Vagina (tissue), 2 donors: ENCODE results near the gene CRYGC.

Source experiments
- POLR2A ChIP-seq, 2 donors: fragments of 450-650 bp; IDR thresholded peaks; one replicate each; pipeline ENCODE4 v1.6.1; 2017; ENCODE audit warnings: antibody characterized with exemption in 2 of 2, mild to moderate bottlenecking in 2 of 2, moderate library complexity in 2 of 2
- POLR2AphosphoS5 ChIP-seq, 2 donors: sonication (generic); formaldehyde crosslinking; IDR thresholded peaks; one replicate each; pipeline ENCODE4 v1.9.0; 2017; ENCODE audit warnings: antibody characterized with exemption in 2 of 2, mild to moderate bottlenecking in 2 of 2, low read depth in 1 of 2; ENCODE audit not compliant: insufficient read depth in 1 of 2
- TF ChIP-seq, protein P1 (sequence below), 3 experiments: fragments of 450-650 bp in 2 of 3; fragments of 200-600 bp in 1 of 3; sonication (generic) in 1 of 3; IDR thresholded peaks; one replicate each; pipeline ENCODE4 v1.5.1; 2017 to 2019; ENCODE audit warnings: antibody characterized with exemption in 3 of 3, mild to moderate bottlenecking in 2 of 3, moderate library complexity in 2 of 3

DNA sequence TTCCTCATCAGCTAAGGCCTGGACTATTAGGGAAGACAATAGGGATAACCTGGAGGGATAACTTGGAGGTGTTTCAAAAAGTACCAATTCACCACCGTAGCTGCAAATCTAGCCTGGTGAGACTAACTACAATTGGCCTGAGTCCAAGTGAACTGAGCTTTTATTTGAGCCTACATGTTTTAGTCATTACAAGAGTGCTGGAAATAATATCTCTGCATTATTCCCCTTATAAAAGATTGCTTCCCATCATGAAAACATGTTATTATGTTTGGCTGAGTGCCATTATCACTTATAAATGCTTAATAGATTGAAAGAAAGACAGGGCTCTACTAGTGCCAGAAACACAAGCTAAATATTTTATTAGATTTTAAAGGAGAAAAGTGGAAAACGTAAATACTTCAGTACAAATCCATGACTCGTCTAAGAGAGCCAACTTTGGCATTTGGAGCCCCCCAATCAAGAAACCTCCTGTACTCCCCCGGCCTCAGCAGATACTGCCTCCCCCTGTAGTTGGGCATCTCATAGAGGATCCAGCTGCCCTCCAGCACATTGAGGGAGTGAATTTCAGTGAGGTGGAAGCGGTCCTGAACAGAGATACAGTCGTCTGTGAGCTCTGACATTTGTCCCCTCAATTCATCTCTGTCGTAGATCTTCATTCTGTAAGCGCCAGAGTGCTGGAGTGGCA, 12.8 kb upstream of the CRYGC start:
- TF ChIP-seq, protein P1, sequence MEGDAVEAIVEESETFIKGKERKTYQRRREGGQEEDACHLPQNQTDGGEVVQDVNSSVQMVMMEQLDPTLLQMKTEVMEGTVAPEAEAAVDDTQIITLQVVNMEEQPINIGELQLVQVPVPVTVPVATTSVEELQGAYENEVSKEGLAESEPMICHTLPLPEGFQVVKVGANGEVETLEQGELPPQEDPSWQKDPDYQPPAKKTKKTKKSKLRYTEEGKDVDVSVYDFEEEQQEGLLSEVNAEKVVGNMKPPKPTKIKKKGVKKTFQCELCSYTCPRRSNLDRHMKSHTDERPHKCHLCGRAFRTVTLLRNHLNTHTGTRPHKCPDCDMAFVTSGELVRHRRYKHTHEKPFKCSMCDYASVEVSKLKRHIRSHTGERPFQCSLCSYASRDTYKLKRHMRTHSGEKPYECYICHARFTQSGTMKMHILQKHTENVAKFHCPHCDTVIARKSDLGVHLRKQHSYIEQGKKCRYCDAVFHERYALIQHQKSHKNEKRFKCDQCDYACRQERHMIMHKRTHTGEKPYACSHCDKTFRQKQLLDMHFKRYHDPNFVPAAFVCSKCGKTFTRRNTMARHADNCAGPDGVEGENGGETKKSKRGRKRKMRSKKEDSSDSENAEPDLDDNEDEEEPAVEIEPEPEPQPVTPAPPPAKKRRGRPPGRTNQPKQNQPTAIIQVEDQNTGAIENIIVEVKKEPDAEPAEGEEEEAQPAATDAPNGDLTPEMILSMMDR (IDR thresholded peaks at IDR 0.05): no peak
- TF ChIP-seq POLR2A (IDR thresholded peaks at IDR 0.05) (no peak), POLR2AphosphoS5 (IDR thresholded peaks at IDR 0.05; ENCODE audit: insufficient read depth in 1 of 2, low read depth in 1 of 2) (no peak)
